ENCODE results near the gene QDPR.

QDPR gene
- long read RNA-seq, transcript QDPR-202 (6 exons, 1,278 nt) = minor isoform, 10 of 134 reads
- long read RNA-seq, transcript QDPR-205 (6 exons, 1,374 nt) = minor isoform, 8 of 134 reads
- long read RNA-seq, transcript QDPR-201 (7 exons, 1,648 nt) = major isoform, 91 of 134 reads
- long read RNA-seq, partial matches to known transcripts = 3 of 134 reads
- long read RNA-seq, other reads (novel, unspliced or antisense) = 17 of 134 reads

DNA sequence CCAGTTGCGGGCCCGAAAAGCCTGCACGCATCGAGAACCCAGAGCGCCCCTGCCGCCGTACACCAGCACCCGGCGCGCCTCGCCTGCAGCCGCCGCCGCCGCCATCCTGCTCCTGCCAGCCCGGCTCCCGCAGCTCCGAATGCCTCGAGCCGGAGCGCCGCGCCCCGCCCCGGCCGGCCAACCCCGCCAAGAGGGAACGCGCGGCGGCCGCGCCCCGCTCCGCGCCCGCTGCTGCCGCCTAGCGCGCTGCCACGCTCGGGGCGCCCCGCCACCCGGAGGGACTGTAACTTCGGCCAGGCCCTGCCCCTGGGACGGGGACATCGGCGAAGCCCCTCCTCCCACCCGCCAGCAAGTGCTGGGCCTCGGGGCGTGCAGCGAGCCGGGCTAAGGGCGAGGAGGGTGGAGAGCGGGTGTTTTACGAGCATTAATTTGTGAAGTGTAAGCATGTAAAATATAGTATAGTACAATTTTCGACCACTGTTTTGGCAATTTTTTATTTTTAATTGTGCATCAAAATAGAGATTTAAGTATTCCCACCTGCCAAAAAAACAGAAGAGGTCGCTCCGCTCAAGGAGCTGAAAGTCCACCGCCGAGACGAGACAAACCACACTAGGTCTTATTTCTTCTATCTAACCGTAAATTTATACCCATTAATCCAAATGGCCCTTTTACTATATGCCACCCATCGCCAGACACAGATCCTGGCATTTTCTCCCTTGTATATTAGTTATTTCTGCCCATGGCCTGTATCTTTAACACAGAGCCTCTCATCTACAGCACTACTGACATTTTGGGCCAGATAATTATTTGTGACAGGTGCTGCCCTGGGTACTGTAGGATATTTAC lies at the start of gene QDPR:
Gene QDPR (minus strand): TSS at position 141 of the 846 bp plus-strand sequence. CDS start 36 bp downstream, at position 105.
- peak within 1 kb of the TSS; percentile 61 for H3K4me3 ChIP-seq (replicated peaks; ENCODE audit: insufficient read depth, low read length)
- peak; percentile 28 to 79 for DNase-seq (ENCODE audit: low read depth in 1 of 2, low spot score in 1 of 2)
- peak within 1 kb of the TSS; percentile 86 for H3K27ac ChIP-seq (replicated peaks)
- no peaks in the 10 kb centered on the region for H3K27me3 ChIP-seq (ENCODE audit: insufficient read depth, poor library complexity, severe bottlenecking)
- TF ChIP-seq POLR2AphosphoS5 (IDR thresholded peaks at IDR 0.05; ENCODE audit: low read depth) = peak; percentile 57; the same call in 1 of the 2 replicates
- TF ChIP-seq, protein P1, sequence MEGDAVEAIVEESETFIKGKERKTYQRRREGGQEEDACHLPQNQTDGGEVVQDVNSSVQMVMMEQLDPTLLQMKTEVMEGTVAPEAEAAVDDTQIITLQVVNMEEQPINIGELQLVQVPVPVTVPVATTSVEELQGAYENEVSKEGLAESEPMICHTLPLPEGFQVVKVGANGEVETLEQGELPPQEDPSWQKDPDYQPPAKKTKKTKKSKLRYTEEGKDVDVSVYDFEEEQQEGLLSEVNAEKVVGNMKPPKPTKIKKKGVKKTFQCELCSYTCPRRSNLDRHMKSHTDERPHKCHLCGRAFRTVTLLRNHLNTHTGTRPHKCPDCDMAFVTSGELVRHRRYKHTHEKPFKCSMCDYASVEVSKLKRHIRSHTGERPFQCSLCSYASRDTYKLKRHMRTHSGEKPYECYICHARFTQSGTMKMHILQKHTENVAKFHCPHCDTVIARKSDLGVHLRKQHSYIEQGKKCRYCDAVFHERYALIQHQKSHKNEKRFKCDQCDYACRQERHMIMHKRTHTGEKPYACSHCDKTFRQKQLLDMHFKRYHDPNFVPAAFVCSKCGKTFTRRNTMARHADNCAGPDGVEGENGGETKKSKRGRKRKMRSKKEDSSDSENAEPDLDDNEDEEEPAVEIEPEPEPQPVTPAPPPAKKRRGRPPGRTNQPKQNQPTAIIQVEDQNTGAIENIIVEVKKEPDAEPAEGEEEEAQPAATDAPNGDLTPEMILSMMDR (IDR thresholded peaks at IDR 0.05; ENCODE audit: insufficient read depth, low read length) = no peak

DNA sequence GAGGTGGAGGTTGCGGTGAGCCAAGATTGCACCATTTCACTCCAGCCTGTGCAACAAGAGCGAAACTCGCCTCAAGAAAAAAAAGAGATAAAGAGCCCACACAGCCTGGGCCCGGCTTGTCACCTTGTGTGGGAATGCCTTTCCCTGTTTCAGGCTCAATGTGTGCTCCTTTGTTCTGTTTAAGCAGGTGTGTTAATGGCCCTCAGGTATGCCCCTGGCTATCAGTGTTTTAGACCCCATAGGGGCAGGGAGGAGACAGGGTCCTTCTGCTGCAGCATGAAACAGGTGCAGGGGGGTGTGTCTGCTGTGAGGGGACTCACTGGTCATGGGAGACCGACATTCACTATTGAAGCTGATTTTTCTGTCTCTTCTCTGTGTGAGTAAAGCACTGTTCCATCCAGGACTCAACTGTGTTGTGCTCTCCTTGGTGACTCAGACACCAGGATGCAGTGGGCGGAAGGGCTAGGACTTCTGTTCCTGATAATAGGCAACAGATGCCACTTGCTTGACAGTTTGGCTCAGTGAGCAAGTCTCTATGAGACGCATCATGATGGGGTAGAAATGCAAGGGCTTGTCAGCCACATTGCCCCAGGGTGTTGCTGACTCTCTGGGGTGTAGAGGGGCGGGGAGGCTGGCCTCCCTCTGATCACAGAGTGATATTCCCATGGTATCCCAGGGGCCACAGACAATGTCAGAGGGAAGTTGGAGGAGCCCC lies 49.5 kb upstream of the QDPR start:
- H3K4me3 ChIP-seq (replicated peaks; ENCODE audit: insufficient read depth, low read length) = no peak overlapping the region
- H3K27ac ChIP-seq (replicated peaks) = no peak overlapping the region
- TF ChIP-seq, protein P1 (IDR thresholded peaks at IDR 0.05; ENCODE audit: insufficient read depth, low read length) = no peak
- TF ChIP-seq POLR2AphosphoS5 (IDR thresholded peaks at IDR 0.05; ENCODE audit: low read depth) (no peak), SPI1 (IDR thresholded peaks at IDR 0.05; ENCODE audit: borderline replicate concordance, low read depth) (no peak), GABPA (IDR thresholded peaks at IDR 0.05; ENCODE audit: low read depth) (no peak)
- TF ChIP-seq, protein P2, sequence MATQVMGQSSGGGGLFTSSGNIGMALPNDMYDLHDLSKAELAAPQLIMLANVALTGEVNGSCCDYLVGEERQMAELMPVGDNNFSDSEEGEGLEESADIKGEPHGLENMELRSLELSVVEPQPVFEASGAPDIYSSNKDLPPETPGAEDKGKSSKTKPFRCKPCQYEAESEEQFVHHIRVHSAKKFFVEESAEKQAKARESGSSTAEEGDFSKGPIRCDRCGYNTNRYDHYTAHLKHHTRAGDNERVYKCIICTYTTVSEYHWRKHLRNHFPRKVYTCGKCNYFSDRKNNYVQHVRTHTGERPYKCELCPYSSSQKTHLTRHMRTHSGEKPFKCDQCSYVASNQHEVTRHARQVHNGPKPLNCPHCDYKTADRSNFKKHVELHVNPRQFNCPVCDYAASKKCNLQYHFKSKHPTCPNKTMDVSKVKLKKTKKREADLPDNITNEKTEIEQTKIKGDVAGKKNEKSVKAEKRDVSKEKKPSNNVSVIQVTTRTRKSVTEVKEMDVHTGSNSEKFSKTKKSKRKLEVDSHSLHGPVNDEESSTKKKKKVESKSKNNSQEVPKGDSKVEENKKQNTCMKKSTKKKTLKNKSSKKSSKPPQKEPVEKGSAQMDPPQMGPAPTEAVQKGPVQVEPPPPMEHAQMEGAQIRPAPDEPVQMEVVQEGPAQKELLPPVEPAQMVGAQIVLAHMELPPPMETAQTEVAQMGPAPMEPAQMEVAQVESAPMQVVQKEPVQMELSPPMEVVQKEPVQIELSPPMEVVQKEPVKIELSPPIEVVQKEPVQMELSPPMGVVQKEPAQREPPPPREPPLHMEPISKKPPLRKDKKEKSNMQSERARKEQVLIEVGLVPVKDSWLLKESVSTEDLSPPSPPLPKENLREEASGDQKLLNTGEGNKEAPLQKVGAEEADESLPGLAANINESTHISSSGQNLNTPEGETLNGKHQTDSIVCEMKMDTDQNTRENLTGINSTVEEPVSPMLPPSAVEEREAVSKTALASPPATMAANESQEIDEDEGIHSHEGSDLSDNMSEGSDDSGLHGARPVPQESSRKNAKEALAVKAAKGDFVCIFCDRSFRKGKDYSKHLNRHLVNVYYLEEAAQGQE (IDR thresholded peaks at IDR 0.05; ENCODE audit: insufficient replicate concordance, low read depth) = no peak
- DNase-seq (ENCODE audit: low read depth in 1 of 2, low spot score in 1 of 2) = no peak
- H3K27me3 ChIP-seq (ENCODE audit: insufficient read depth, poor library complexity, severe bottlenecking) = no peaks in the 10 kb centered on the region

DNA sequence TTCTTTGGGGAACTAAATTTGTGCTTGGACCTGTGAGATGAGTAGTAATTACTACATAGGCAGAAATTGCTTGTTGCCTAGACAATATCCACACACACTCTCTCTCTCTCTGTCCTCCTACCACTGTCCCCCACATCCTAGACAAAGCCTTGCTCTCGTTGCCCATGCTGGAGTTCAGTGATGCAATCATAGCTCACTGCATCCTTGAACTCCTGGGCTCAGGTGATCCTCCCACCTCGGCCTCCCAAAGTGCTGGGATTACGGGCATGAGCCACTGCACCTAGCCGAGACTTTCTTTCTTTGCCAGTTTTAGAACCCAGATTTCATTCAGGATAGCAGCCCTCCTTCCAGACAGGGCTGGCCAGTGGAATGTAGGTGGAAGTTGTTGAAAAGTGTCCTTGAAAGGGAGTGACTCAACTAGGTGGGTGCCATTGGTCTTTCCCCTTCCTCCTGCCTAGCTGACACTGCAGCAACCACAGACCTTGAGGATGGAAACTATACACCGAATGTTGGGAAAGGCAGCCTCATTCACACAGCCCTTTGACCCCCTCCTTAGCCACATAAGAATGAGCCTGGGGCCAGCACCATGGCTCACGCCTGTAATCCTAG lies 48.3 kb upstream of the QDPR start:
- DNase-seq (ENCODE audit: low read depth in 1 of 2, low spot score in 1 of 2) = no peak
- TF ChIP-seq SPI1 (IDR thresholded peaks at IDR 0.05; ENCODE audit: borderline replicate concordance, low read depth) = no peak
- TF ChIP-seq POLR2AphosphoS5 (IDR thresholded peaks at IDR 0.05; ENCODE audit: low read depth) = no peak
- TF ChIP-seq, protein P1 (IDR thresholded peaks at IDR 0.05; ENCODE audit: insufficient read depth, low read length) = no peak
- no peak overlapping the region for H3K27ac ChIP-seq (replicated peaks)
- H3K4me3 ChIP-seq (replicated peaks; ENCODE audit: insufficient read depth, low read length) = no peak overlapping the region
- peaks cover 2% of the 10 kb centered on the region for H3K27me3 ChIP-seq (ENCODE audit: insufficient read depth, poor library complexity, severe bottlenecking)

DNA sequence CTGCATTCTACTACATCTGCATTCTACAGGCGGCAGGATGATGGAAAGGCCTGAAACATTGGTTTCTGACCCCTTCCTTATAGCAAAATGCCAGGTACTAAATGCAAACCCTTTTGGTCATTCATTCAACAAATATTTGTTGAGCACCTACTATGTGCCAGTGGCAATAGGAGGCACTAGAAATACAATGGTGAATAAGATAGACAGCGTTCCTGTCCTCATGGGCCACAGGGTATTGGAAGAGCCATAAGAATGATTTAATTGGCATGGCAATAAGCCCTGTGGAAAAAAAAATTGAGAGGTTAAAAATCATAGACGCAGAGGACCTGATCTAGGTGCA lies 47.8 kb upstream of the QDPR start:
- DNase-seq (ENCODE audit: low read depth in 1 of 2, low spot score in 1 of 2) = no peak
- no peak overlapping the region for H3K27ac ChIP-seq (replicated peaks)
- TF ChIP-seq SPI1 (IDR thresholded peaks at IDR 0.05; ENCODE audit: borderline replicate concordance, low read depth) = no peak
- peaks cover 2% of the 10 kb centered on the region for H3K27me3 ChIP-seq (ENCODE audit: insufficient read depth, poor library complexity, severe bottlenecking)
- no peak overlapping the region for H3K4me3 ChIP-seq (replicated peaks; ENCODE audit: insufficient read depth, low read length)
